Testis (tissue), 3 donors: ENCODE measurements around the gene ABCC3. TPM values are rescaled to one million over a fixed set of nuclear protein-coding genes. Genes with fewer than 3 reads are reported as not detected.

ENCODE experiments used
- DNase-seq: peaks from one replicate; pipeline ENCODE4 v3.0.0-alpha.2; 2019
- H3K27ac ChIP-seq, 2 donors: fragments of 200-600 bp; sonication (generic); one replicate each; pipeline ENCODE4 v1.5.1; 2019
- H3K27me3 ChIP-seq: fragments of 200-600 bp; sonication (generic); one replicate; pipeline ENCODE4 v1.5.1; 2019
- H3K36me3 ChIP-seq: fragments of 200-600 bp; sonication (generic); one replicate; pipeline ENCODE4 v1.5.1; 2017; ENCODE audit warnings: low read depth; ENCODE audit errors: missing control alignments
- H3K4me1 ChIP-seq: fragments of 200-600 bp; sonication (generic); one replicate; pipeline ENCODE4 v1.5.1; 2019
- H3K4me3 ChIP-seq, 2 donors: fragments of 200-600 bp; sonication (generic); one replicate each; pipeline ENCODE4 v1.5.1; 2017 to 2019
- H3K9me3 ChIP-seq: fragments of 200-600 bp; sonication (generic); one replicate; pipeline ENCODE4 v1.5.1; 2017
- POLR2A ChIP-seq: fragments of 450-650 bp; IDR thresholded peaks from one replicate; pipeline ENCODE4 v1.6.1; 2017; ENCODE audit warnings: antibody characterized with exemption, mild to moderate bottlenecking, moderate library complexity
- WGBS, 2 donors: methylation state at CpG; one replicate each; pipeline ENCODE4 v1.1.5; 2018; 5-methylcytosine and 5-hydroxymethylcytosine counted together
- intact Hi-C: fragments of 100-400 bp; cut with DNase I; formaldehyde crosslinking; loops from one replicate; pipeline ENCODE4 v1.15.1; 2023; ENCODE audit warnings: low total_unique reads
- polyA plus RNA-seq: library from polyadenylated mRNA; stranded (reverse); fragments of 350-450 nt; fragmentation: Illumina TruSeq; extraction: RNeasy Lipid Tissue Mini Kit (QIAGEN cat#74804); gene quantifications from one replicate; pipeline ENCODE4 v1.2.3, GENCODE V29; 2014; ENCODE audit warnings: low read depth, low replicate concordance; ENCODE audit not compliant: insufficient read depth
- total RNA-seq, 2 donors: library from RNA; depleted of rRNA; stranded (reverse); fragments of >200 nt; gene quantifications; one replicate each; pipeline ENCODE4 v1.2.3, GENCODE V29; 2016
- TF ChIP-seq, protein P1 (sequence below), 3 experiments: fragments of 450-650 bp in 2 of 3; fragments of 200-600 bp in 1 of 3; sonication (generic) in 1 of 3; IDR thresholded peaks; one replicate each; pipeline ENCODE4 v1.5.1; 2016 to 2019; ENCODE audit warnings: antibody characterized with exemption in 3 of 3, mild to moderate bottlenecking in 2 of 3, moderate library complexity in 1 of 3

Gene ABCC3
- total and polyA plus RNA-seq, 3 donors from 2014 or later = 10.0 to 15.4 (median 12.1) TPM

GRCh38 chr17:50668838-50669581, 34.3 kb downstream of the ABCC3 start:
- DNase-seq = no peak
- Histone ChIP-seq H3K9me3 (no peaks in the 10 kb centered on the region), H3K27me3 (no peaks in the 10 kb centered on the region), H3K36me3 (no peaks in the 10 kb centered on the region), H3K4me1 (no peaks in the 10 kb centered on the region), H3K27ac (no peak overlapping the region), H3K4me3 (no peak overlapping the region)
- WGBS, 2 donors = 83 to 90% methylated on average over 7 to 9 of the region's 9 CpGs
- intact Hi-C loops = no loop called here
- TF ChIP-seq, protein P1, sequence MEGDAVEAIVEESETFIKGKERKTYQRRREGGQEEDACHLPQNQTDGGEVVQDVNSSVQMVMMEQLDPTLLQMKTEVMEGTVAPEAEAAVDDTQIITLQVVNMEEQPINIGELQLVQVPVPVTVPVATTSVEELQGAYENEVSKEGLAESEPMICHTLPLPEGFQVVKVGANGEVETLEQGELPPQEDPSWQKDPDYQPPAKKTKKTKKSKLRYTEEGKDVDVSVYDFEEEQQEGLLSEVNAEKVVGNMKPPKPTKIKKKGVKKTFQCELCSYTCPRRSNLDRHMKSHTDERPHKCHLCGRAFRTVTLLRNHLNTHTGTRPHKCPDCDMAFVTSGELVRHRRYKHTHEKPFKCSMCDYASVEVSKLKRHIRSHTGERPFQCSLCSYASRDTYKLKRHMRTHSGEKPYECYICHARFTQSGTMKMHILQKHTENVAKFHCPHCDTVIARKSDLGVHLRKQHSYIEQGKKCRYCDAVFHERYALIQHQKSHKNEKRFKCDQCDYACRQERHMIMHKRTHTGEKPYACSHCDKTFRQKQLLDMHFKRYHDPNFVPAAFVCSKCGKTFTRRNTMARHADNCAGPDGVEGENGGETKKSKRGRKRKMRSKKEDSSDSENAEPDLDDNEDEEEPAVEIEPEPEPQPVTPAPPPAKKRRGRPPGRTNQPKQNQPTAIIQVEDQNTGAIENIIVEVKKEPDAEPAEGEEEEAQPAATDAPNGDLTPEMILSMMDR (IDR thresholded peaks at IDR 0.05) = no peak
- TF ChIP-seq POLR2A = no peak

DNA sequence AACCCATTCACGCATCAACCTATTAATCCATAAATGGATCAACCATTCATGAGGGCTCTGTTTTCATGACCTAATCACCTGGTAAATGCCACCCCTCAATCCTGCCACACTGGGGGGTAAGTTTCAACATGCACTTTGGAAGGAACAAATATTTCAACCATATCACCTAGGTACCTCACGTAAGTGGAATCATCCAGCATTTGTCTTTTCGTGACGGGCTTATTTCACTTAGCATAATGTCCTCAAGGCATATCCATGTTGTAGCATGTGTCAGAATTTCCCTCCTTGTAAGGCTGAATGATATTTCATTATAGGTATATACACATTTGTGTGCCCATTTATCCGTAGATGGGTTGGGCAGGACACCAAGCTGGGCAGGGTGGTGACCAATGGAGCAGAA, 37.4 kb downstream of the ABCC3 start:
- 94 to 99% methylated on average over 5 of the region's 5 CpGs for WGBS, 2 donors

GRCh38 chr17:50672831-50673551, 38.3 kb downstream of the ABCC3 start:
- Histone ChIP-seq H3K36me3 (no peaks in the 10 kb centered on the region), H3K4me1 (no peaks in the 10 kb centered on the region), H3K4me3 (no peak overlapping the region), H3K9me3 (no peaks in the 10 kb centered on the region), H3K27ac (no peak overlapping the region), H3K27me3 (no peaks in the 10 kb centered on the region)
- no peak for TF ChIP-seq POLR2A
- TF ChIP-seq, protein P1 (IDR thresholded peaks at IDR 0.05) = no peak
- WGBS, 2 donors = 91 to 92% methylated on average over 13 to 20 of the region's 20 CpGs
- intact Hi-C loops = no loop called here
- no peak for DNase-seq

More for the DNA sequence above, 37.4 kb downstream of the ABCC3 start:
- H3K36me3 ChIP-seq = no peaks in the 10 kb centered on the region
- H3K27ac ChIP-seq = no peak overlapping the region
- intact Hi-C loops = no loop called here
- DNase-seq = no peak
- TF ChIP-seq, protein P1 (IDR thresholded peaks at IDR 0.05) = no peak
- TF ChIP-seq POLR2A = no peak
- H3K9me3 ChIP-seq = no peaks in the 10 kb centered on the region
- H3K27me3 ChIP-seq = no peaks in the 10 kb centered on the region
- no peaks in the 10 kb centered on the region for H3K4me1 ChIP-seq
- no peak overlapping the region for H3K4me3 ChIP-seq

- no peak overlapping the region for H3K4me3 ChIP-seq
- no peak for DNase-seq
- no peaks in the 10 kb centered on the region for H3K9me3 ChIP-seq
- no peak overlapping the region for H3K27ac ChIP-seq
- H3K27me3 ChIP-seq = no peaks in the 10 kb centered on the region
- no peaks in the 10 kb centered on the region for H3K4me1 ChIP-seq
- TF ChIP-seq, protein P1 (IDR thresholded peaks at IDR 0.05) = no peak
- no peak for TF ChIP-seq POLR2A
- H3K36me3 ChIP-seq = no peaks in the 10 kb centered on the region
- intact Hi-C loops = no loop called here
- 73 to 75% methylated on average over 2 to 3 of the region's 3 CpGs for WGBS, 2 donors
These were observed 40.5 kb downstream of the ABCC3 start for GRCh38 chr17:50675190-50675589.
